Effector memory CD4-positive, alpha-beta T cell (primary cell): ENCODE results near the gene PCNT.

ENCODE experiments used
- DNase-seq, 3 donors: peaks; one replicate each; pipeline ENCODE4 v3.0.0-alpha.2; 2020
- H3K27ac ChIP-seq: 2 replicates; pipeline ENCODE4 v1.7.0; 2013; ENCODE audit warnings: mild to moderate bottlenecking, low read length, moderate library complexity; ENCODE audit not compliant: insufficient read depth, poor library complexity, severe bottlenecking
- H3K27me3 ChIP-seq: replicated peaks from 2 replicates; pipeline ENCODE4 v1.7.0; 2013; ENCODE audit warnings: mild to moderate bottlenecking, low read length; ENCODE audit not compliant: insufficient read depth, control insufficient read depth, poor library complexity, severe bottlenecking
- H3K36me3 ChIP-seq: 2 replicates; pipeline ENCODE4 v1.7.0; 2013; ENCODE audit warnings: mild to moderate bottlenecking, low read length, moderate library complexity; ENCODE audit not compliant: control insufficient read depth, insufficient read depth
- H3K4me1 ChIP-seq: 2 replicates; pipeline ENCODE4 v1.7.0; 2013; ENCODE audit warnings: low read length, mild to moderate bottlenecking; ENCODE audit not compliant: control insufficient read depth, insufficient read depth, poor library complexity, severe bottlenecking
- H3K4me3 ChIP-seq: 2 replicates; pipeline ENCODE4 v1.7.0; 2013; ENCODE audit warnings: low read length, low read depth, mild to moderate bottlenecking; ENCODE audit not compliant: insufficient read depth, poor library complexity, severe bottlenecking
- H3K9me3 ChIP-seq: 2 replicates; pipeline ENCODE4 v1.7.0; 2013; ENCODE audit warnings: mild to moderate bottlenecking, low read length, moderate library complexity; ENCODE audit not compliant: control insufficient read depth

The PCNT gene

GRCh38 chr21:46319186-46319585, 4.8 kb upstream of the PCNT start:
- Histone ChIP-seq H3K4me1 (peaks cover 12% of the 10 kb centered on the region), H3K4me3 (no peak overlapping the region), H3K27me3 (no peaks in the 10 kb centered on the region), H3K27ac (no peak overlapping the region), H3K36me3 (no peaks in the 10 kb centered on the region), H3K9me3 (no peaks in the 10 kb centered on the region)
- no peak for DNase-seq

- Histone ChIP-seq H3K9me3 (no peaks in the 10 kb centered on the region), H3K4me1 (peaks cover 18% of the 10 kb centered on the region), H3K27ac (no peak overlapping the region), H3K4me3 (no peak overlapping the region), H3K27me3 (no peaks in the 10 kb centered on the region), H3K36me3 (no peaks in the 10 kb centered on the region)
- DNase-seq: no peak
These were observed 3.6 kb upstream of the PCNT start for GRCh38 chr21:46320331-46320801.

DNA sequence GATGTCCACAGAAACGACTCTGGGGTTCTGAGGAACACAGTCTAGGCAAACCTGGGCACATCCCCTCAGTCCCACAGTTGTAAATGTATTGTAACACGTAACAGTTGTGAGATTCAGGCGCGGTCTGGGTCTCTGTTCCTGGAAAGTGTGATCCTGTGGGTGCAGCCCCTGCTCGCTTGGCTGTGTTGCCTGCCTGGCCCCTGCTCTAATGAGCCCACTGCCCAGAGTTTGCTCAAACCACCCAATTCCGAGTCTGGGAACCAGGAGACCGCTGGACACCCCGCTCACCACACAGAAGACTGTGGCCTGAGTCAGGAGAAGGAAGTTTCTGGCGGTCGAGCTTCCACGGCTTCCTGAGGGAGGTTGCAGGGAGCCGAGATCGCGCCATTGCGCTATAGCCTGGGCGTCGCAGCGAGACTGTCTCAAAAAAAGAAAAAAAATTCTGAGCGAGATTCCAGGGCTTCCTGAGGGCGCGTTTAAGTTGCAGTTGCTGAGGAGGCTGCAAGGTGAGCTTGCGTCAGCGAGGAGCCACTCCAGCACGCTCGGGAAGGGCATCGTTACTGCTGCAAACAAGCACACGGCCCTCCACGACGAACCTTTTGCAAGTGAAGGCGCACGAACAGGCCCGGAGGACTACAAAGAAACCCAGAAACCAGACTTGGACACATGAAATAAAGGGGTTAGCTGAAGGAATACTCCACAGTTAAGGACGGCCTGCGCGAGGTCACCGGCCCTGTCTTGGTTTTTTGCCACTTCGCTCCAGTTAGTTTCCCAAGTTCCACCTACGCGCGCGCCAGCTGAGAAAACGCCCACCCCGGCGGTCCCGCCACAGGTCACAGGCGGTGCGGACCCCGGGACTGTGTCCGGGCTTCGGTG, 1.4 kb upstream of the PCNT start:
- Histone ChIP-seq H3K4me1 (peaks cover 22% of the 10 kb centered on the region), H3K27ac (no peak overlapping the region)
- no peak for DNase-seq

DNA sequence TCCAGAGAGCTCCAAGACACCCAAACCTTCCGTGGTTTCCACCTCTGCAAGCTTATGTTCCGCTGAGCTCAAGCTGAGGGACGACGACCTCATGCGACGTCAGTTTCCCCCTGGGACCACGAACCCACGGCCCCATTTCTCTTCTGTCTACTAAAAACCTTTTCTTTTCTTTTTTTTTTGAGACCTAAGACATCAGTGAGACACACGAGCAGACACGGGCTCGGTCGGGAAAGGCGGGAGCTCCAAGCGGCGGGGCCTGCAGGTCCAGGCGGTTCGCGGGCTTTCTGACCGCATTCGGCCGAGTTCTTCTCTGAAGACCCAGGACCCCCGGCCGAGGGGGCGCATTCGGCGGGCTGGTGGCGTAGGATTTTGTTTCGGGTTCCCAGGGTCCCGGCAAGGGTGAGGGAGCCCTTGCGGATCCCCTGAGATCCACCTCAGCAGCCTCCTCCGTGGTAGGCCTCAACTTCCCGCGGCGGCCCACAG, 688 bp upstream of the PCNT start:
- H3K27me3 ChIP-seq: no peaks in the 10 kb centered on the region
- H3K36me3 ChIP-seq: no peaks in the 10 kb centered on the region
- DNase-seq: no peak
- H3K4me1 ChIP-seq: peaks cover 22% of the 10 kb centered on the region
- H3K9me3 ChIP-seq: no peaks in the 10 kb centered on the region
- H3K4me3 ChIP-seq: peak overlapping the region; percentile 99
- H3K27ac ChIP-seq: no peak overlapping the region

More for the DNA sequence above, 1.4 kb upstream of the PCNT start:
- Histone ChIP-seq H3K4me3 (peak overlapping the region; percentile 99), H3K36me3 (no peaks in the 10 kb centered on the region), H3K27me3 (no peaks in the 10 kb centered on the region), H3K9me3 (no peaks in the 10 kb centered on the region)

DNA sequence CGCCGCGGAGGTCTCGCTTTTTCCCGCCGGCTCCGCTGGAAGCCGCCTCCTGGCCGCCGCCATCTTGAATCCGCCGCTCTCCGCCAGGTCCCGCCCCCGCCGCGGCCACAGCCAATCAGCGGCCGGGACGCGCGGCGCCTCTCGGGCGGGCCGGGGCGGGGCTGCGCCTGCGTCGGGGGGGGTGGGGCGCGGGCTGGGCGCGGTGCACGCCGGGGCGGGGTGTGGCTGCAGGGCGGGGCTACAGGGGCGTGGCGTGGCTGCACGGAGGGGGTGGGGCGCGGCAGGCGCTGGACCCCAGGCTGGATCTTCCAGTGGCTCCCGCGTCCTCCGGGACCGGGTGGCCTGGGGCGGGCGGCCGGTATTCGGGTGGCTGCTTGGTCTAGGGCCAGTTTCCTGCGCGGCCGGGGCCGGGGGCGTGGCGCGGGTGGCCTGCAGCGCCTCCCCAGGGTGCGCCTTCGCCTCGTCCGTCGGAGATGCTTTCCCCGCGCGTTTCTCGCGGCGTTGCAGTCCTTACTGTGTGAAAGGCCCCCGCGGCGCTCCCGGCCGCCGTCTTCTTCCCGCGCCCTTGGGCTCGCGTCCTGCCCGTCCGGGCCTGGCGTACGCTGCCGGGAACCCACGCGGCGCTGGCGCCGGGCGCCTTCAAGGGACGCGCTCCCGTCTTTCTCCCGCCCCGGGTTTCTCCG, 575 bp downstream of the PCNT start:
- peak overlapping the region; percentile 99 for H3K4me3 ChIP-seq

DNA sequence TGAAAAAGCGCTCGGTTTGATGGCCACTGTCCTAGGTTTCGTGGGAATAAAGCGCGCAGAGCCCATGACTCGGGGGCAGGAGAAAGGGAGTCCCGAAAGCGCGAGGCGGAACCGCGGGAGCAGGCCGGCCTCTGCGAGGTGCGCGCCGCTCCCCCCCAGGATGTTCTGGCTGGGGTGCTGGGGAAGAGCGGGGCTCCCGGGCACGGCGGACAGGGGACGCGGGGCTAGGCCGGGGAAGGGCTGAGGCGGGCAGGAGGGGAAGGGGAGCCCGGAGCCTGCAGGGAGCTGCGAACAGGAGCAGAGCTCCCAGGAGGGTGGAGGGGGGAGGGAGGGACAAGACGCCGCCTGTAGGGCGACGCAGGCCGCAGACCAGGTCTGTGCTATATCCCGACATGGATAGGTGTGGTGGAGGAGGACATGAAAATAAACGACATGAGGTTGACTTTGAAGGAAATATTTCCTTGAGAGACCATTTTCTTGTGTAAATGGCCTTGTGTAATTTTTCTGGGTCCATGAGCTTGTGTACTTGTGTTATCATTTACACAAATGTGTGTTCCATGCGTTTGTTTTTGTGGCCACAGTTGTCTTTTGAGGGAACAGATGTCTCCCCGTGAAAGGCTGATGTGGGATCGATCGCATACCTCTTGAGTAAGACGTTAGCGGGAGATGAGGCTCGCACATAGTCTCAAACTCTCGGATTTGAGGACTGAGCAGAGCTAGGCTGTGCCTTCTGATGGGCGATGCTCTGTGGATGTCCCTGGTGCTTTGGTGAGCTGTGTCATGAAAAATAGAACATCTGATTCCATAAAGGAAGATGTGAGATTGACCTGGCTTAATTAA, 1.3 kb downstream of the PCNT start:
- H3K27me3 ChIP-seq: no peaks in the 10 kb centered on the region
- DNase-seq: peak in 2 of 3 donors; percentile 6 to 11
- no peaks in the 10 kb centered on the region for H3K36me3 ChIP-seq
- no peaks in the 10 kb centered on the region for H3K9me3 ChIP-seq
- H3K27ac ChIP-seq: peak overlapping the region; percentile 98
- H3K4me1 ChIP-seq: peaks cover 22% of the 10 kb centered on the region
- H3K4me3 ChIP-seq: peak overlapping the region; percentile 80

More for the DNA sequence above, 575 bp downstream of the PCNT start:
- DNase-seq: peak; percentile 73 to 85 (median 84)
- Histone ChIP-seq H3K9me3 (no peaks in the 10 kb centered on the region), H3K27me3 (no peaks in the 10 kb centered on the region), H3K36me3 (no peaks in the 10 kb centered on the region), H3K4me1 (peaks cover 22% of the 10 kb centered on the region), H3K27ac (peak overlapping the region; percentile 98)

- H3K9me3 ChIP-seq: no peaks in the 10 kb centered on the region
- peaks cover 22% of the 10 kb centered on the region for H3K4me1 ChIP-seq
- no peak for DNase-seq
- no peaks in the 10 kb centered on the region for H3K36me3 ChIP-seq
- no peaks in the 10 kb centered on the region for H3K27me3 ChIP-seq
- H3K4me3 ChIP-seq: no peak overlapping the region
- H3K27ac ChIP-seq: no peak overlapping the region
These were observed 2.3 kb downstream of the PCNT start for GRCh38 chr21:46326110-46326703.

- Histone ChIP-seq H3K4me3 (no peak overlapping the region), H3K4me1 (peaks cover 14% of the 10 kb centered on the region), H3K36me3 (no peaks in the 10 kb centered on the region), H3K9me3 (no peaks in the 10 kb centered on the region), H3K27me3 (no peaks in the 10 kb centered on the region), H3K27ac (no peak overlapping the region)
- DNase-seq: no peak
These were observed 3.8 kb downstream of the PCNT start for GRCh38 chr21:46327711-46328110.

DNA sequence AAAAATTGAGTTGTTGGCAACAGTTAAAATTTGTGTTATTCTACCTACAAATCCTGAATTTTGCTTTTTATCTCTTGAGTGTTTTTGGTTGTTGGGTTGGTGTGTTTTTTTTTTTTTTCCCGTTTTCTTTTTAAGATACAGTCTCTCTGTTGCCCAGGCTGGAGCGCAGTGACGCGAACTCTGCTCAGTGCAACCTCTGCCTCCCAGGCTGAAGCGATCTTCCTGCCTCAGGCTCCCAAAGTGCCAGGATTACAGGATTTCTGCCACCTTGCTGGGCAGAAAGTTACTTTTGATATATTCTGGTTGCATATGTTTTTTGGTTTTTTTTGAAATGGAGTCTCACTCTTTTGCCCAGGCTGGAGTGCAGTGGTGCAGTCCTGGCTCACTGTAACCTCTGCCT, 4.2 kb downstream of the PCNT start:
- no peaks in the 10 kb centered on the region for H3K9me3 ChIP-seq
- no peaks in the 10 kb centered on the region for H3K27me3 ChIP-seq
- no peaks in the 10 kb centered on the region for H3K36me3 ChIP-seq
- H3K27ac ChIP-seq: no peak overlapping the region
- peaks cover 10% of the 10 kb centered on the region for H3K4me1 ChIP-seq
- DNase-seq: no peak
- no peak overlapping the region for H3K4me3 ChIP-seq
